Endothelial cell of umbilical vein (primary cell): ENCODE data around the gene TADA2B. TPM values are rescaled to one million over a fixed set of nuclear protein-coding genes. Genes with fewer than 3 reads are reported as not detected.

Source experiments
- BruUV-seq: library from RNA; stranded (reverse); fragments of 400-500 nt; replicated peaks from 2 replicates; lab custom pipeline; 2021; lab: Mats Ljungman, UMichigan
- CTCF ChIA-PET: fragments of 300-600, 350-600 bp; sonication (Branson Sonifier 250); formaldehyde crosslinking; loops from one replicate; lab custom pipeline; 2021; ENCODE audit warnings: antibody characterized with exemption, inconsistent platforms; lab: Charles Lee
- POLR2A ChIA-PET: fragments of 300-600, 350-600 bp; sonication (Branson Sonifier 250); formaldehyde crosslinking; loops from one replicate; lab custom pipeline; 2021; ENCODE audit warnings: antibody characterized with exemption, inconsistent platforms; lab: Charles Lee
- DNase-seq: peaks from one replicate; pipeline ENCODE4 v3.0.0-alpha.2; 2011; ENCODE audit warnings: low read depth, low spot score
- FAIRE-seq: peaks from 2 replicates; lab custom pipeline; 2011; peaks lifted over from hg19 to GRCh38; lab: Jason Lieb, UNC
- H2AFZ ChIP-seq: 2 replicates; pipeline ENCODE4 v1.6.0; 2012; ENCODE audit warnings: low read depth, low read length, control low read depth, inconsistent platforms
- H3K27ac ChIP-seq: 2 replicates; pipeline ENCODE4 v1.5.1; 2011; ENCODE audit warnings: low read depth, mild to moderate bottlenecking, control low read depth, low read length, moderate library complexity; ENCODE audit not compliant: insufficient read depth
- H3K27me3 ChIP-seq, 2 experiments: 2 replicates each; pipeline versions ENCODE4 v1.6.0 to v1.6.1; 2011; ENCODE audit warnings: low read length in 2 of 2, mixed read lengths in 1 of 2; ENCODE audit not compliant: control insufficient read depth in 2 of 2, insufficient read depth in 2 of 2
- H3K36me3 ChIP-seq, 2 experiments: 2 replicates in 1 of 2; 3 replicates in 1 of 2; pipeline ENCODE4 v1.5.1; 2011; ENCODE audit warnings: low read length in 2 of 2, mild to moderate bottlenecking in 1 of 2, moderate library complexity in 1 of 2; ENCODE audit not compliant: control insufficient read depth in 2 of 2, insufficient read depth in 2 of 2; ENCODE audit errors: extremely low read depth in 1 of 2
- H3K4me1 ChIP-seq: 3 replicates; pipeline ENCODE4 v1.5.1; 2011; ENCODE audit warnings: mild to moderate bottlenecking, low read length; ENCODE audit not compliant: control insufficient read depth, insufficient read depth; ENCODE audit errors: extremely low read depth
- H3K4me2 ChIP-seq: 2 replicates; pipeline ENCODE4 v1.6.1; 2011; ENCODE audit warnings: low read length, control low read depth, mixed read lengths; ENCODE audit not compliant: insufficient read depth
- H3K4me3 ChIP-seq, 3 experiments: fragments of 200-600 bp in 1 of 3; sonication (generic), shearing (Covaris generic) in 1 of 3; replicated peaks in 1 of 3; 2 replicates each; pipeline ENCODE4 v1.5.1; 2011 to 2016; ENCODE audit warnings: control low read depth in 3 of 3, low read length in 3 of 3, mild to moderate bottlenecking in 2 of 3, inconsistent platforms in 1 of 3, low read depth in 1 of 3, moderate library complexity in 1 of 3; ENCODE audit not compliant: insufficient read depth in 1 of 3
- H3K79me2 ChIP-seq: 2 replicates; pipeline ENCODE4 v1.6.0; 2012; ENCODE audit warnings: low read length, inconsistent platforms; ENCODE audit not compliant: control insufficient read depth, insufficient read depth
- H3K9ac ChIP-seq: replicated peaks from 2 replicates; pipeline ENCODE3; 2011; ENCODE audit warnings: low read length, control low read depth; ENCODE audit not compliant: insufficient read depth; ENCODE audit errors: extremely low read depth
- H3K9me1 ChIP-seq: replicated peaks from 3 replicates; pipeline ENCODE4 v1.6.0; 2011; ENCODE audit warnings: mild to moderate bottlenecking, low read length; ENCODE audit not compliant: control insufficient read depth, insufficient read depth; ENCODE audit errors: extremely low read depth
- H3K9me3 ChIP-seq: replicated peaks from 2 replicates; pipeline ENCODE4 v1.5.1; 2012; ENCODE audit warnings: low read length, inconsistent platforms; ENCODE audit not compliant: control insufficient read depth, insufficient read depth
- H4K20me1 ChIP-seq: replicated peaks from 2 replicates; pipeline ENCODE3; 2011; ENCODE audit warnings: mild to moderate bottlenecking, low read length; ENCODE audit not compliant: control insufficient read depth, insufficient read depth; ENCODE audit errors: extremely low read depth
- MAX ChIP-seq: IDR thresholded peaks from 2 replicates; pipeline ENCODE4 v1.6.1; 2011; ENCODE audit not compliant: insufficient read depth, insufficient read length
- MYC ChIP-seq: IDR thresholded peaks from one replicate; pipeline ENCODE4 v1.6.1; 2011; ENCODE audit warnings: mild to moderate bottlenecking, low read depth, low read length
- POLR2A ChIP-seq: IDR thresholded peaks from 2 replicates; pipeline ENCODE4 v1.6.1; 2012; ENCODE audit warnings: low read depth, mild to moderate bottlenecking, control low read depth, low read length
- dilution Hi-C: fragments of 300-500 bp; cut with MboI; formaldehyde crosslinking; loops from one replicate; pipeline ENCODE4 v1.15.0; 2019; ENCODE audit warnings: low sequenced_read_pairs; ENCODE audit not compliant: extremely low pct_ligation_motif_present
- intact Hi-C: fragments of 100-400 bp; cut with micrococcal nuclease; formaldehyde crosslinking; loops from one replicate; pipeline ENCODE4 v1.10.0; 2022
- polyA plus RNA-seq, 4 experiments: library from polyadenylated mRNA; depleted of rRNA in 3 of 4; stranded (reverse) in 3 of 4; unstranded in 1 of 4; fragments of >200 nt; gene quantifications; 2 replicates each; pipeline versions ENCODE4 v1.2.1 to v1.2.3, GENCODE V29; 2011 to 2012; ENCODE audit warnings: missing spikeins in 1 of 4
- total RNA-seq: library from RNA; stranded (reverse); gene quantifications from 2 replicates; pipeline ENCODE4 v1.2.3, GENCODE V29; 2021

TADA2B gene
- total and polyA plus RNA-seq, 2 donors (not counting 3 experiments of a cell fraction or from before 2014, with no cell fraction given) = 5.5 to 11.5 TPM

GRCh38 chr4:7007944-7008343 lies 35.2 kb upstream of the TADA2B start:
- intact Hi-C loops (no loop called here), dilution Hi-C loops (no loop called here)
- Histone ChIP-seq H3K36me3 (peaks cover 3 to 11% of the 10 kb centered on the region in 2 experiments), H3K27ac (no peak overlapping the region), H3K4me1 (no peaks in the 10 kb centered on the region), H2AFZ (no peak overlapping the region), H3K9me1 (no peaks in the 10 kb centered on the region), H4K20me1 (no peaks in the 10 kb centered on the region), H3K27me3 (no peaks in the 10 kb centered on the region), H3K4me3 (no peak overlapping the region), H3K79me2 (no peaks in the 10 kb centered on the region), H3K9ac (no peak overlapping the region), H3K9me3 (no peaks in the 10 kb centered on the region), H3K4me2 (no peak overlapping the region)
- TF ChIP-seq POLR2A (no peak), MAX (no peak)
- DNase-seq = no peak
- POLR2A ChIA-PET = no interaction called here
- BruUV-seq = no TSS peak
- no peak for FAIRE-seq
- CTCF ChIA-PET = interaction anchor here (1.2 to 1.7 kb wide), 4 partner anchors 10 to 287 kb away, joined by 3 to 5 read pairs (median 4); no protein-coding TSS in a partner anchor

GRCh38 chr4:7009564-7009963 lies 33.6 kb upstream of the TADA2B start:
- CTCF ChIA-PET = interaction anchor here (0.8 to 1.0 kb wide), 2 partner anchors 22 to 33 kb away, joined by 3 read pairs; a partner anchor contains a TSS
- POLR2A ChIA-PET = no interaction called here
- no peak overlapping the region for H3K4me2 ChIP-seq
- H3K9me3 ChIP-seq = no peaks in the 10 kb centered on the region
- H3K27me3 ChIP-seq = no peaks in the 10 kb centered on the region
- FAIRE-seq (no peak), DNase-seq (no peak)
- no peak overlapping the region for H3K4me3 ChIP-seq
- intact Hi-C loops (no loop called here), dilution Hi-C loops (no loop called here)
- H3K36me3 ChIP-seq = peaks cover 3 to 16% of the 10 kb centered on the region in 2 experiments
- BruUV-seq = no TSS peak
- H3K79me2 ChIP-seq = no peaks in the 10 kb centered on the region
- no peak overlapping the region for H2AFZ ChIP-seq
- no peaks in the 10 kb centered on the region for H3K4me1 ChIP-seq
- no peaks in the 10 kb centered on the region for H3K9me1 ChIP-seq
- TF ChIP-seq MYC = no peak
- H3K27ac ChIP-seq = no peak overlapping the region
- H3K9ac ChIP-seq = no peak overlapping the region
- H4K20me1 ChIP-seq = no peaks in the 10 kb centered on the region
